Activated CD4-positive, alpha-beta T cell treated with anti-CD3 and anti-CD28 coated beads, Interleukin-2, amount 50 U/mL, for 48 hours (primary cell): Measurements from ENCODE around the gene HLA-DMA.
A peak's percentile ranks its signal among the peaks of the same experiment; 100 is the strongest.

Source experiments
- DNase-seq, 2 experiments: peaks; one replicate each; pipeline ENCODE4 v3.0.0-alpha.2; 2020

The HLA-DMA gene

DNA sequence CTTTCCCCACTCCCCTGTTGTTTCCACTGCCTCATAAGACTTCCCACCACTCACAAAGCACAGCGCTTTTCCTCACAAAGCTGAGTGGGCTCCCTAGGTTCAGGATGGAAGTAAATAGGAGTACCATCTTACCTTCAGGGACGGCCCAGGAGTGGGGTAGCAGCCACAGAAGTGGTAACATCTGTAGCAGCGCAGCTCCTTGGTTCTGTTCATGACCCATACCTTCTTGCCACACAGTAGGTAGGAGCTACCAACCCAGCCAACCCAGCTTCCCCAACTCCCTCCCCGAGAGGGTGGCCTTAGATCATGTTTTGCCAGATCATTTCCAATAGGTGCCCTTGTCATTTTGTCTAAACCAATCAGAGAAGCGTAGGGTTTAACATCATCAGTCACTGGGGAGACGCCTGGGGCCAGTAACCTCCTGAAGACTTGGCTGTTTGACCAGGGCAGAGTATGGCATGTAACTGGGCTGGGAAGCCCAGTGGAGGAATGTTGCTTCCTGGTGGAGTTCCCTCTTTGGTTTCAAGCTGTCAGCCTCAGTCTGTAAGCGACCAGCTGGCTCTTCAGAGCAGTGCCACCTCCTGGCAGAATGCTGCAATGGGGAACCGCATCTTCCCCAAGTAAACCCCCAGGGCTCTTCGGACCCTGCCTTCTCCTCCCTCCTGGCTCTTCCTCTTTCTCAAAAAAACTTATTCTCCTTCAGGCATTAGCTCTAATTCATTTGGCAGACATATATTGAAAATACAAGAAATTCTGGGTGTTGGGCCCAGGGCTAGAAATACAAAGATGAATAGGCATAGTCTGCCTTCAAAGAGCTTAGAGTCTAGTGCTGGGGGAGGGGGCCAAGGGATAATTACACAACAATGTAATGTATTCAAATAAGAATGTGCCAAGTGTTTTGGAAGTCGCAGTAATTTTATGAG, at the start of gene HLA-DMA:
TSS of gene HLA-DMA (minus strand) at position 281 of the 923 bp plus-strand sequence. CDS start at position 220, 61 bp downstream.
- DNase-seq, result peak; percentile 66 to 76

DNA sequence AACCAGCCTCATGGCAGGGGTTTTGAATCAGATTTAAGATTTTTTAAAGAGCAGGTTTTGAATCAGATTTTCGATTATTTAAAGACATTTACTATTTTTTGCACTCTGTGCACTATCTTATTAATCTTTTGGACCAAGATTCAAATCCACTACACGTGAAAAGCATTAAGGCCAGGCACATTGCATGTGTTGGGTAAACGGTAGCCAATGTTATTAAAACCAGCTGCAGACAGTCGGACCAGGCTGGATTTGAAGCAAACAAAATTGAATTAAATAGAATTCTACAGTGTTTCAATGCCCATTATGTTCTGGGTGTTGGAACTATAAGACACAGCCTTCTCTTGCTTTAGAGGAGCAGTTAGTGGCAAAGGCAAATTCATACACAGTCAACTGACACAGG, 48.8 kb upstream of the HLA-DMA start:
- no peak for DNase-seq

DNA sequence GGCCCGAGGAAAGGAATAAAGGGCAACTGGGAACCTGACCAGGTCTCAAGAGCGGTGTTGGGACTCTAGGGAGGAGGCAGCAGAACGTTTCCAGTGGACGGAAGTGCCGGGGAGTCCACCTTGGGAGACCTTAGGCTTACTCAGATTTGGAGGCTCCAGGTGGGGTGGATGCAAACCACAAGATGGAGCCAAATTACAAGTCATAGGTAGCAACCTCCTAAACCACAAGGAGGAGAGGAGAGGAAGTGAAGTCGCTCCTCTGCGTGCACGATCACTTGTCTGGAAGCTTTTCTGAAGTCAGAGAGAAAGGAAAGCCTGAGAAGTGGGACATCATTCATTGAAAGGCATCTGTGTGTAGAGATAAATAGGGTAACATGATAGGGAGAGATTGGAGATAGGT, 47.2 kb upstream of the HLA-DMA start:
- DNase-seq, result no peak

DNA sequence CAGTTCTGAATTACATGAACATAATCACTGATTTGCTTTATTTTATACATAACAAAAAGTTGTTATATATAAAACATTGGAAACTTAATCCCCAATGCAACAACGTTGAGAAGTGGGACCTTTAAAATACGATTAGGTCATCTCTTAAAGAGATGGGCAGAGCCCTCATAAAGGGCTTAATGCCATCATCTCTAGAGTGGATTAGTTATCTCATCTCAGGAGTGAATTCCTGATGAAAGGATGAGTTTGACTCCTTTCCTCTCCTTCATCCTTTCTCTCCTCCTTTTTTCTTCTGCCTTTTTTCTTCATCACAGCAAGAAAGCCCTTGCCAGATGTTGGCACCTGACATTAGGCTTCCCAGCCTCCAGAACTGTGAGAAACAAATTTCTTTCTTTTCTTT, 42.6 kb upstream of the HLA-DMA start:
- no peak for DNase-seq

DNA sequence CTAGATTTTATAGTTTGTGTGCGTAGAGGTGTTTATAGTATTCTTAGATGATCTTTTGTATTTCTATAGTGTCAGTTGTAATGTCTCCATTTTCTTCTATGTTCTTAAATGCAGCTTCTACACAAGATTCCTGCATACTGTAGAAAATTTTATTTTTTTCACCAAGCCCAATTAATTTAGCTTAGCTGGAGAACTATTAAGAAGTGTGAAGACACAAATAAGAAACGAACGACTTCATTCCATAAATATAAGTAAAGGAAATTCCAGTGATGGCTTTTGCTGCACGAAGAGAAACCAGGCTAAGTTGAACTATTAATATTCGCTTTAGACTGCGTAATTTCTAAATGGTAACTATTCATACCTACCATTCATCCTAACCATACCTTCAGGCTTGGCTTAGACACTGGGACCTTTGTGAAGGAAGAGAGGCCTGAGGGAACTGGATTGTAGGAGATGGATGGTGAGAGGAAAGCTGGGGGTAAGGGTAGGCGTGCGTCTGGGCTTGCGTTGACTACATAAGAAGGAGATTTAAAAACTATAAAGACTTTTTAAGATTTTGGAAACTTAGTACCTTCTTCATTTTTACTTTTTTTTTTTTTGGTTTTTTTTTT, 40.6 kb upstream of the HLA-DMA start:
- DNase-seq, result no peak

DNA sequence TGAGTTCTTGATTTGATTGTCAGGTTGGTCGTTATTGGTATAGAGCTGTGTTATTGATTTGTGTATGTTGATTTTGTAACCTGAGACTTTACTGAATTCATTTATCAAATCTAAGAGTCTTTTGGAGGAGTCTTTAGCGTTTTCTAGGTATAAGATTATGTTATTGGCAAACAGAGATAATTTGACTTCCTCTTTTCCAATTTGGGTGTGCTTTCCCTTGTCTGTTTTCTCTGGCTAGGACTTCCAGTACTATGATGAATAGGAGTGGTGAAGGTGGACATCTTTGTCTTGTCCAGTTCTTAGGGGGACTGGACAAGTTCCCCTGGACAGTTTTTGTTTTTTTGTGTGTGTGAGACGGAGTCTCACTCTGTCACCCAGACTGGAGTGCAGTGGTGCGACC, 39.1 kb upstream of the HLA-DMA start:
- DNase-seq, result no peak

DNA sequence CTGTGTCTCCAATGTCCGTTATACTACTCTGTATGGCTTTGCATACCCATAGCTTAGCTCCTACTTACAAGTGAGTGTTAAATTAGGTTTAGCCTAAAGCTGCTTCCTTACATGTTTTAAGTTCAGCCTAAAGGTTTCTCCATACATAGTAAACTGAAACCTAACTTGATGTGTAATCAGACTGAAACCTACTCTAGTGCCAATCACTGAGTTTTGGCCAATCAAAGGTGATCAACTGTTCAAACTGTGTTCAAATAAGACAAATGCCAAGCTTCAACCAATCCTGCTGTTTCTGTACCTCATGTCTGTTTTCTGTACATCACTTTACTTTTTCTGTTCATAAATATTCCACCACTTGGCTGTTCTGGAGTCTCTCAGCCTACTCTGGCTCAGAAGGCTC, 36.5 kb upstream of the HLA-DMA start:
- DNase-seq, result no peak

DNA sequence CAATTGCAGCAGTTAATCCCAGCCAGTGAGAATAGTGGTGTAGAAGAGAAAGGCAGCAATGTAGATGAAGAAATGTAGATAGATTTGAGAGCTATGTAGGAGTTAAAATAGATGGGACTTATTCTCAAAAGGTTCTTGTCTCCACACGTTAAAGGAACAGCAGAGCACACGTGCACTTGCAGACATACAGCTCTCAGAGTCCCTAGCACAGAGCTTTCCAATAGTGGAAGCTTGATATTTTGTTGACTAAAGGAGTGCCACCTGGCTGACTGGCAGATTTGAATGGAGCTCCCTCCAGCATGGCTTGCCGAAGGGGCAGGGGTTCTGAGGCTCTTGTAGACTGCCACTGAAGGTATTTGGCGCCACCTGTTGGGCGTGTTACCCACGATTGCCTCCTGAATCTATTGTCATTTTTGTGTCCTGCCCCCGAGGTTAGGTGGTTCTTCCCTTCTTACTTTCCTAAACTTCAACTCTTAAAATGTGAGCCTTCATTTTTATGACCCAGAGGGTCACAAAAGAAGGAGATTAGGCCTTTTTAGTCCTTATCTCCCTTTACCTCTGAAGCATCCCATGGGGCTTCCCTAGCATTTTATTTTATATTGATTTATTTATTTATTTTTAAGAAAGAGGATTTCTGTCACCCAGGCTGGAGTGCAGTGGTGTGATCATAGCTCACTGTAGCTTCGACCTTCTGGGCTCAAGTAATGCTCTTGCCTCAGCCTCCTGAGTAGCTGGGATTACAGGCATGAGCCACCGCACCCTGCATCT, 31.9 kb upstream of the HLA-DMA start:
- DNase-seq, result peak; percentile 94 to 95

DNA sequence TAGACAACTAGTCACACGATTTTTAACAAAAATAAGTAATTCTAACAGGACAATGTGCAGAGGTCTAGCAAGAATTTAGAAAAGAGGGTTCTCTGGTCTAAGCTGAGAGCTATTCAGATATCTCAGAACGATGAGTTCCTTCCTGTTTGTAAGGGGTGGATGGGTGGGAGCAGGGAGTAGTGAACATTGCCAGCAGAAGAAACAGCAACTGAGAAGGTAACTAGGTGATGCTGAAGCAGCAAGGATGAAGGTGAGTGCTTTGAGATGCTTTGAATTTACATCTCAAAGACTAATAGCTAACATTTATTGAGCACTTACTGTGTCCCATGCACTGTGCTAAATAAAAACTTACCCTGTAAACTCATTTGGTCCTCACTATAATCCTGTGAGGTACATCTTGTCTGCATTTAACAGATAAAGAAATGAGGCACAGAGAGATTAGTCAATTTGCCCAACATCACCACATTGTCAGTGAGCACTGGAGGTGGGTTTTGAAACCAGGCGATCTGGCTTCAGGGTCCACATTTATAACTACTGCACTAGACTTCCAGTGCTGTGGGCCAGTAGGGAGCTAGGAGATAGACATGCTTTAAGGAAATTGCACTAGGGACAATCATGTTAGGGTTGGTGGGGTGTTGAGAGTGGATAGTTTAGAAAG, 31.2 kb upstream of the HLA-DMA start:
- DNase-seq, result no peak

DNA sequence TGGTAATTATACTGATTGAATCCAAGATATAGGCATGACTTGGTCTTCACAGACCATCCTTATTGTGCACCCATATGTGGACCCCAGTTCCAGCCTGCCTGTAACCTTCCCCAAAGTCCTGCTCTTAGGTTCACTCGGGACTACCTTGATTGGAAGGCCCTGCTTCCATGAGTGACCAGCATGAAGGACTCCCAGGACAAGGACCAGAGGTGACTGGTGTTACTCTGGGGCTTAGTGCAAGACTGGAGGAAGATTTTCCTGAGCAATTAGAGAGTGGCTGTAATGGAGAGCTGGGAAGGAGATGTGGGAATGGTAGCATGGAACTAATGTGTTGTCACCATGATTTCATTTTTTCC, 30.6 kb upstream of the HLA-DMA start:
- DNase-seq, result no peak

DNA sequence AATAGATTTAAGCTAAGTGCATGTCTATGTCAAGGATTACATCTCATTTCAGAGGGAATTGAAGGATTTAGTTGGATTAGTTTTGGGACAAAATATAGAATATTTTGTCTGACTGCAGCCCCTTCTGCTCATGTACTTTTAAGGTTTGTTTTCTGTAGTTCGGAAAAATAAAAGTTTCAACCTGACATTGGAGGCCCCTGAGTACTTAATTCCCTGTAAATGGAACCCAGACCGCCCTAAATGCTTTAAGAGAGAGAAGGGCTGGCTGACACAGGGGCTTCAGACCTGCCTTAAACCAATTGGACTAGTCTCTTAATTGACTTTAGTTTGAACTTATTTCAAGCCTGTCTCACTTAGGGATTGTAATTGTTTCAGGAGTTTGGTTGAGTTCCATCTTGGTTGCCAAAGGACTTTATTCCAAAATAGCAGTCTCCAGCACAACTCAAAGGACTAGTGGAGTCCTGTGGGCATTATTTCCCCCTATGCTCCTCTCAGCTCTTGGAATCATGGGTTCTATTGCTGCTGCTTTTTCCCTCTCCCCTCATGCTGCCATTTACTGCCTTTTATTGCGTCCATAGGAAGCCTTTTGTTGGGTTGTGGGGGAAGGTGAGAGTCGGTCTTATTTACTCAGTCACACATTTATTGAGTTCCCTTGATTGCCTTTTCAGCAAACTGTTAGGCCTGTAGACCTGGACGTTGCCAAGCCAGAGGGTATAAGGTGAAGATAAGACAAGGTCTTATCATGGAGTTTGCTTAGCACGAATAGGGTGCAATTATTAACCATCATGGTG, 30.0 kb upstream of the HLA-DMA start:
- DNase-seq, result no peak

DNA sequence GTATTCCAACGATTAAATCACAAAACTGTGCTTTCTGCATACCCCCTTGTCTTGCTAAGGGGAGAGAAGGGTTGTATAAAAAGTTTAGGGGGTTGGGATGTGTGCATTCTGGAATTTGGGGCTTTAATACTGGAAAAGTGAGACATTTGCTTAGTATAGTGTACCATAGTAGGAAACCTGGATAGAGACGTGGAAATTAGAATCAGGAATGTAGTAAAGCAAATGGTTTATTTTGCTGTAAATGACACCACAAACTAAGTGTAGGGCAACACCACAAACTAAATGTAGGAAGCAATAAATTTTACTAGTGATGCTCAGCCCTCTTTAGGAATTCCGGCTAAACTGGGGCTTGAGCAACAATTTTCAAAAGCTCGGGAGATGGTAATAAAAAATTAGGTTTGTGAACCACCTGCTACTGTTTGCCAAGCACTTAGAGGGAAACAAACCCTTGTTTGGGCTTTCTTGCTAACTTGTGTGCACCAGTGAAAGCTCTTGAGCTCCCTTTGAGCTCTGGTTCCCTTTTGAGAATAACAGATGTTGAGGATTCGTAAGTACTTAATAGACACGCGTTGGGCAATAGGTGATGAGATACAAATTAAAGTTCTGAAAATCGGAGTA, 29.3 kb upstream of the HLA-DMA start:
- DNase-seq, result no peak

DNA sequence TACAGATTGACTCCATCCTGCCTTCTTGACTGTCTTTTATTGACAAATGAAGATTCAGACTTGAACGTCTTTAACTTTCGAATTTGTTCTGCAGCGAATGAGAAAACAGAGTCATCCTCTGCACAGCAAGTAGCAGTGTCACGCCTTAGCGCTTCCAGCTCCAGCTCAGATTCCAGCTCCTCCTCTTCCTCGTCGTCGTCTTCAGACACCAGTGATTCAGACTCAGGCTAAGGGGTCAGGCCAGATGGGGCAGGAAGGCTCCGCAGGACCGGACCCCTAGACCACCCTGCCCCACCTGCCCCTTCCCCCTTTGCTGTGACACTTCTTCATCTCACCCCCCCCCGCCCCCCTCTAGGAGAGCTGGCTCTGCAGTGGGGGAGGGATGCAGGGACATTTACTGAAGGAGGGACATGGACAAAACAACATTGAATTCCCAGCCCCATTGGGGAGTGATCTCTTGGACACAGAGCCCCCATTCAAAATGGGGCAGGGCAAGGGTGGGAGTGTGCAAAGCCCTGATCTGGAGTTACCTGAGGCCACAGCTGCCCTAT, 27.7 kb upstream of the HLA-DMA start:
- no peak for DNase-seq

DNA sequence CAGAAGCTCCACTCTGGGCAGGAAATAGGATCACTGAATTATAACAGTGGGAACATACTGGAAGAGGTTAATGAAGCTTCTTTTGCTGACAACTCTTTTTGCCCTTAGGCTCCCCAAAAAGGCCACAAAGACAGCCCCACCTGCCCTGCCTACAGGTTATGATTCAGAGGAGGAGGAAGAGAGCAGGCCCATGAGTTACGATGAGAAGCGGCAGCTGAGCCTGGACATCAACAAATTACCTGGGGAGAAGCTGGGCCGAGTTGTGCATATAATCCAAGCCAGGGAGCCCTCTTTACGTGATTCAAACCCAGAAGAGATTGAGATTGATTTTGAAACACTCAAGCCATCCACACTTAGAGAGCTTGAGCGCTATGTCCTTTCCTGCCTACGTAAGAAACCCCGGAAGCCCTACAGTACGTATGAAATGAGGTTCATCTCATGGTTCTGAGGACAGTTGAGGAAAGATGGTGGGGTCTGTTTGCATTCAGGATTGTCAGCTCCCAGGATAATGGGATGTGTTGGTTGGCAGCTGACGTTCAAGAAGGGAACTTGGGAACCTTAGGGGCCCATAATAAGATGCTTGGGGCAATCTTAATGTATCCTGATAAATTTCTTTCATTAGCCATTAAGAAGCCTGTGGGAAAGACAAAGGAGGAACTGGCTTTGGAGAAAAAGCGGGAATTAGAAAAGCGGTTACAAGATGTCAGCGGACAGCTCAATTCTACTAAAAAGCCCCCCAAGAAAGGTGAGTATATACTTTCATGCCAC, 27.0 kb upstream of the HLA-DMA start:
- DNase-seq, result no peak

DNA sequence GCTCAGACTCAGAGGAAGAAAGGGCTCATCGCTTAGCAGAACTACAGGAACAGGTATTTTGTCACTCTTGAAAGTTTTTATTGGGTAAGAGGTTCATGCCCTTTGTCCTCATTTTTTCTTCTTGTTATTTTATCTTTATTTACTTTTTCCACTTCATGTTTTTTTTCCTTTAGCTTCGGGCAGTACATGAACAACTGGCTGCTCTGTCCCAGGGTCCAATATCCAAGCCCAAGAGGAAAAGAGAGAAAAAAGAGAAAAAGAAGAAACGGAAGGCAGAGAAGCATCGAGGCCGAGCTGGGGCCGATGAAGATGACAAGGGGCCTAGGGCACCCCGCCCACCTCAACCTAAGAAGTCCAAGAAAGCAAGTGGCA, 25.0 kb upstream of the HLA-DMA start:
- no peak for DNase-seq

DNA sequence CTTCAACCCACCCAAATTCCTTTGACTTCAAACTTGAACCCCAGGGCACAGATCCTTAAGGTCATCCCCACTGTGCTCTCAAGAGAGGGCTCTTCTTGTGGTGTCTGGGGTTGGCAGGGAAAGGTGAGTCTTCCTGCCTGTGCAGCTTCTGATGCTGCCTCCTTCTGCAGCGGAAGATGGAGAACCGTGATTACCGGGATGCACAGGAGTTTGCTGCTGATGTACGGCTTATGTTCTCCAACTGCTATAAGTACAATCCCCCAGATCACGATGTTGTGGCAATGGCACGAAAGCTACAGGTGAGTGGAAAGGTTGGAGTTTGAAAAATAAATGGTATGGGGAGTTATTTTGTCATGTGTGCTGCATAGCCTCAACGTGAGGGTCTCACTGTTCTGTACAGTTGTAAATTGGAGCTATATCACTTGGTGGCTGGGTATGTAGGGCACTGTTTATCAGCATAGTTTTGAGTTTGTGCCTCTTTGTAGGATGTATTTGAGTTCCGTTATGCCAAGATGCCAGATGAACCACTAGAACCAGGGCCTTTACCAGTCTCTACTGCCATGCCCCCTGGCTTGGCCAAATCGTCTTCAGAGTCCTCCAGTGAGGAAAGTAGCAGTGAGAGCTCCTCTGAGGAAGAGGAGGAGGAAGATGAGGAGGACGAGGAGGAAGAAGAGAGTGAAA, 24.5 kb upstream of the HLA-DMA start:
- no peak for DNase-seq

DNA sequence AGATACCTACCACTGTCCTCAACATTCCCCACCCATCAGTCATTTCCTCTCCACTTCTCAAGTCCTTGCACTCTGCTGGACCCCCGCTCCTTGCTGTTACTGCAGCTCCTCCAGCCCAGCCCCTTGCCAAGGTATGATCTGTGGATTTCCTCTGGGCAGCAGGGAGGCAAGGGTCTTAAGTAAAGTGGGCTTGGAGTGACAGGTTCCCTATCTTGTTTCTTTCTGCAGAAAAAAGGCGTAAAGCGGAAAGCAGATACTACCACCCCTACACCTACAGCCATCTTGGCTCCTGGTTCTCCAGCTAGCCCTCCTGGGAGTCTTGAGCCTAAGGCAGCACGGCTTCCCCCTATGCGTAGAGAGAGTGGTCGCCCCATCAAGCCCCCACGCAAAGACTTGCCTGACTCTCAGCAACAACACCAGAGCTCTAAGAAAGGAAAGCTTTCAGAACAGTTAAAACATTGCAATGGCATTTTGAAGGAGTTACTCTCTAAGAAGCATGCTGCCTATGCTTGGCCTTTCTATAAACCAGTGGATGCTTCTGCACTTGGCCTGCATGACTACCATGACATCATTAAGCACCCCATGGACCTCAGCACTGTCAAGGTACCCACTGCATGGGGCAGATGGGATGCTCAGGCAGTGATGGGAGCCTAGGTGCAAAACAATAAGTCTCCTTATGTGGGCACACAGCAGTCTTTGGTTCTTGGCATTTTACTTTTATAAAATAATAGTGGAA, 23.6 kb upstream of the HLA-DMA start:
- no peak for DNase-seq

DNA sequence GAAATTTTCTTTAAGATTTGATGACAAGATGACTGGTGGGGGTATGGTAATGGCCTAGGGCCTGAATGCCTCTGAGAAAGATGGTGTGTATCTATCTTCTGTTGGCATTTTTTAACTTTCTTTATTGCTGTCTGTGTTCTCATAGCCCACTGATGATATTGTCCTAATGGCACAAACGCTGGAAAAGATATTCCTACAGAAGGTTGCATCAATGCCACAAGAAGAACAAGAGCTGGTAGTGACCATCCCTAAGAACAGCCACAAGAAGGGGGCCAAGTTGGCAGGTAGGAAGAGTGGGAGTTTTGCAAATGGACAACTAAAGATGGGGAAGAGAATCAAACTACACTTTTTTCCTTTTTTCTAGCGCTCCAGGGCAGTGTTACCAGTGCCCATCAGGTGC, 23.0 kb upstream of the HLA-DMA start:
- DNase-seq, result no peak

DNA sequence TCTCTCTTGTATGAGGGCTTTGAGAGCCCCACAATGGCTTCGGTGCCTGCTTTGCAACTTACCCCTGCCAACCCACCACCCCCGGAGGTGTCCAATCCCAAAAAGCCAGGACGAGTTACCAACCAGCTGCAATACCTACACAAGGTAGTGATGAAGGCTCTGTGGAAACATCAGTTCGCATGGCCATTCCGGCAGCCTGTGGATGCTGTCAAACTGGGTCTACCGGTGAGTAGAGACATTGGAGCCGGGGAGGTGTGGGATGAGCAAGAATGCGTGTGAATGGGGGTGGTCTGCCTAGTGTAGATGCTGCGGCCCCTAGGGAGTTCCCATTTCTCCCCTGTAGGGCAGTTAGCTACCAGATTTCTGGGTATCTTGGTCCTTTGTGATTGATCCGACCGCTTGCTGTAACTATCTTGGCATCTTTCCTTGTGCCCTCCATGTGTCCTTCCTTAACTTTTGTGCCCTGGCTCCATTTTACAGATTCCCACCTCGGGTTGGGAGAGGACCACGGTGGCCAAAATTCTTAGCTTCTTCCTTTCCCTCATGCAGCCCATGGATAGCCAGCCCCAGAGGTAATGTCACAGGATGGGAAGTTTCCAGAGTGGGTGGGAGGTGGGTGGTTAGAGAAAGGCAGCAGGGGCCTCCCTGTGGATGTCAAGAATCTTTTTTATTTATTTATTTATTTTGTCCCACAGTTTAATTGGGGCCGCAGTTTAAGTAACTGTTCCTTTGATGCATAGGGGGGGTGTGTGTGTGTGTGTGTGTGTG, 21.8 kb upstream of the HLA-DMA start:
- DNase-seq, result no peak
